ENCODE results near the gene MUTYH. TPM values are rescaled to one million over a fixed set of nuclear protein-coding genes. Genes with fewer than 3 reads are reported as not detected.

MUTYH gene
- total RNA-seq, 1 experiment from 2014 or later, result 40.8 TPM

DNA sequence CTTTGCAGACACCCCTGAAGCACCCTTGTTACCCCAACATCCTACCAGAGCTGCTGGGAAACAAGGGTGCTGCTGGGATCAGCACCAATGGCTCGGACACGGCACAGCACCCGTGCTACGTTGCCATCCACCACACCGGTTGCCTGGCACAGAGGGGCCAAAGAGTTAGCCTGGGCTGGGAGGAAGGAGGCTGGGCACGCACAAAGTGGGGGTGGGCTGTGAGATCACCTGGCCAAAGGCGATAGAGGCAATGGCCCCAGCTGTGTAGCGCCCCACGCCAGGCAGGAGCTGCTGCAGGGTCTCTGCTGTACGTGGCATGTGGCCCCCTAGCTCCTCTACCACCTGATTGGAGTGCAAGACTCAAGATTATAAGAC lies 7.9 kb downstream of the MUTYH start:
- intact Hi-C loops (cut with micrococcal nuclease; ENCODE audit: unreplicated experiment), result no loop called here
- Histone ChIP-seq H3K27me3 (ENCODE audit: control insufficient read depth, insufficient read depth, low read length) (no peaks in the 10 kb centered on the region), H3K36me3 (ENCODE audit: control insufficient read depth, insufficient read depth, low read length) (no peaks in the 10 kb centered on the region), H3K9me3 (ENCODE audit: control insufficient read depth, insufficient read depth, low read depth, low read length) (no peaks in the 10 kb centered on the region), H3K27ac (ENCODE audit: low read length) (no peak overlapping the region), H3K4me3 (ENCODE audit: low read depth in 2 of 2, low read length in 2 of 2) (no peak overlapping the region), H3K4me1 (ENCODE audit: control insufficient read depth, insufficient read depth, low read length) (peaks cover 14% of the 10 kb centered on the region)
- in situ Hi-C loops (cut with HindIII; ENCODE audit: low pct_unique_long_range_greater_than_20kb, low sequenced_read_pairs), result no loop called here
- ATAC-seq, result no peak
- no TSS peak for BruUV-seq (replicated peaks)
- ChIA-PET CTCF (no interaction called here), POLR2A (no interaction called here)
- no peak for DNase-seq (ENCODE audit: low read depth, low spot score)
- TF ChIP-seq SIN3A (IDR thresholded peaks at IDR 0.05; ENCODE audit: borderline replicate concordance, insufficient read depth, low read depth, low read length) (no peak), POLR2AphosphoS5 (IDR thresholded peaks at IDR 0.05; ENCODE audit: low read depth, low read length) (no peak), TCF7L2 (IDR thresholded peaks at IDR 0.05; ENCODE audit: low read depth, low read length) (no peak)
- TF ChIP-seq, protein P1, sequence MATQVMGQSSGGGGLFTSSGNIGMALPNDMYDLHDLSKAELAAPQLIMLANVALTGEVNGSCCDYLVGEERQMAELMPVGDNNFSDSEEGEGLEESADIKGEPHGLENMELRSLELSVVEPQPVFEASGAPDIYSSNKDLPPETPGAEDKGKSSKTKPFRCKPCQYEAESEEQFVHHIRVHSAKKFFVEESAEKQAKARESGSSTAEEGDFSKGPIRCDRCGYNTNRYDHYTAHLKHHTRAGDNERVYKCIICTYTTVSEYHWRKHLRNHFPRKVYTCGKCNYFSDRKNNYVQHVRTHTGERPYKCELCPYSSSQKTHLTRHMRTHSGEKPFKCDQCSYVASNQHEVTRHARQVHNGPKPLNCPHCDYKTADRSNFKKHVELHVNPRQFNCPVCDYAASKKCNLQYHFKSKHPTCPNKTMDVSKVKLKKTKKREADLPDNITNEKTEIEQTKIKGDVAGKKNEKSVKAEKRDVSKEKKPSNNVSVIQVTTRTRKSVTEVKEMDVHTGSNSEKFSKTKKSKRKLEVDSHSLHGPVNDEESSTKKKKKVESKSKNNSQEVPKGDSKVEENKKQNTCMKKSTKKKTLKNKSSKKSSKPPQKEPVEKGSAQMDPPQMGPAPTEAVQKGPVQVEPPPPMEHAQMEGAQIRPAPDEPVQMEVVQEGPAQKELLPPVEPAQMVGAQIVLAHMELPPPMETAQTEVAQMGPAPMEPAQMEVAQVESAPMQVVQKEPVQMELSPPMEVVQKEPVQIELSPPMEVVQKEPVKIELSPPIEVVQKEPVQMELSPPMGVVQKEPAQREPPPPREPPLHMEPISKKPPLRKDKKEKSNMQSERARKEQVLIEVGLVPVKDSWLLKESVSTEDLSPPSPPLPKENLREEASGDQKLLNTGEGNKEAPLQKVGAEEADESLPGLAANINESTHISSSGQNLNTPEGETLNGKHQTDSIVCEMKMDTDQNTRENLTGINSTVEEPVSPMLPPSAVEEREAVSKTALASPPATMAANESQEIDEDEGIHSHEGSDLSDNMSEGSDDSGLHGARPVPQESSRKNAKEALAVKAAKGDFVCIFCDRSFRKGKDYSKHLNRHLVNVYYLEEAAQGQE (IDR thresholded peaks at IDR 0.05; ENCODE audit: insufficient read depth in 1 of 2, low read depth in 2 of 2, low read length in 1 of 2), result no peak
- TF ChIP-seq, protein P2, sequence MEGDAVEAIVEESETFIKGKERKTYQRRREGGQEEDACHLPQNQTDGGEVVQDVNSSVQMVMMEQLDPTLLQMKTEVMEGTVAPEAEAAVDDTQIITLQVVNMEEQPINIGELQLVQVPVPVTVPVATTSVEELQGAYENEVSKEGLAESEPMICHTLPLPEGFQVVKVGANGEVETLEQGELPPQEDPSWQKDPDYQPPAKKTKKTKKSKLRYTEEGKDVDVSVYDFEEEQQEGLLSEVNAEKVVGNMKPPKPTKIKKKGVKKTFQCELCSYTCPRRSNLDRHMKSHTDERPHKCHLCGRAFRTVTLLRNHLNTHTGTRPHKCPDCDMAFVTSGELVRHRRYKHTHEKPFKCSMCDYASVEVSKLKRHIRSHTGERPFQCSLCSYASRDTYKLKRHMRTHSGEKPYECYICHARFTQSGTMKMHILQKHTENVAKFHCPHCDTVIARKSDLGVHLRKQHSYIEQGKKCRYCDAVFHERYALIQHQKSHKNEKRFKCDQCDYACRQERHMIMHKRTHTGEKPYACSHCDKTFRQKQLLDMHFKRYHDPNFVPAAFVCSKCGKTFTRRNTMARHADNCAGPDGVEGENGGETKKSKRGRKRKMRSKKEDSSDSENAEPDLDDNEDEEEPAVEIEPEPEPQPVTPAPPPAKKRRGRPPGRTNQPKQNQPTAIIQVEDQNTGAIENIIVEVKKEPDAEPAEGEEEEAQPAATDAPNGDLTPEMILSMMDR (IDR thresholded peaks at IDR 0.05), result no peak

DNA sequence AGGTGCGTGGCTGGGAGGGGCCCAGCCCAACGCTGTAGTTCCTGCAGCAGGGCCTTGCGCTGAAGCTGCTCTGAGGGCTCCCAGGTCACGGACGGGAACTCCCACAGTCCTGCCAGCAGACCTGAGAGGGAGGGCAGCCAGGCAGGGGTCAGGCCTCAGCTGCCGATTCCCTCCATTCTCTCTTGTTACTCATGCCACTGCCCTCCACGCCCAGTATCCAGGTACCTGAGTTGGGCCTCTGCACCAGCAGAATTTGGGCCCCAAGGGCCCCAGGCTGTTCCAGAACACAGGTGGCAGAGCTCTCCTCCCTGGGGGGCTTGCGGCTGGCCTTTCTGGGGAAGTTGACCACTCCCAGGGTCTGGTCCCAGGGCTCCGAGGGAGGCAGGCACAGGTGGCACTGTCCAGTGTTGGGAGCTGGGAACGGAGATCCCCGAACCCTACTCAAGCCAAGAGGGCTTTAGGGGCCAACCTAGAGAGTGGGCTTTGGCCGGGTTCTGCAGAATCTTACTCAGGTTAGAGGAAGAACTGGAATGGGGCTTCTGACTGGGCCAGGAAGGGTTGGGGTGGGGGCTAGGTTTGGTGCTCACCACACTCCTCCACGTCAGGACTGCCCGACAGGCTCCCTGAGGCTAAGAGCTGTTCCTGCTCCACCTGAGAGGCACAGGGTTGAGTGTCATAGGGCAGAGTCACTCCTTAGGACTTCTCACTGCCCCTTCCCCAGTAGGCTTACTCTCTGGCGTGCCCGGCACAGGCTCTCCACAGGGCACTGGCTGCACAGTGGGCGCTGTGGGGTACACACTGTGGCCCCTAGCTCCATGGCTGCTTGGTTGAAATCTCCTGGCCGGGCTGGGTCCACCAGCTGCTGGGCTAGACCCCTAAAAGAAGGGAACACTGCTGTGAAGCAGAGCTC lies 8.5 kb downstream of the MUTYH start:
- no peaks in the 10 kb centered on the region for H3K36me3 ChIP-seq (ENCODE audit: control insufficient read depth, insufficient read depth, low read length)
- intact Hi-C loops (cut with micrococcal nuclease; ENCODE audit: unreplicated experiment), result no loop called here
- POLR2A ChIA-PET, result no interaction called here

More for the DNA sequence above, 8.5 kb downstream of the MUTYH start:
- peaks cover 14% of the 10 kb centered on the region for H3K4me1 ChIP-seq (ENCODE audit: control insufficient read depth, insufficient read depth, low read length)
- H3K27me3 ChIP-seq (ENCODE audit: control insufficient read depth, insufficient read depth, low read length), result no peaks in the 10 kb centered on the region
- CTCF ChIA-PET, result no interaction called here
- TF ChIP-seq SIN3A (IDR thresholded peaks at IDR 0.05; ENCODE audit: borderline replicate concordance, insufficient read depth, low read depth, low read length) (no peak), TCF7L2 (IDR thresholded peaks at IDR 0.05; ENCODE audit: low read depth, low read length) (no peak), POLR2AphosphoS5 (IDR thresholded peaks at IDR 0.05; ENCODE audit: low read depth, low read length) (no peak)
- TF ChIP-seq, protein P2 (IDR thresholded peaks at IDR 0.05), result no peak
- TF ChIP-seq, protein P1 (IDR thresholded peaks at IDR 0.05; ENCODE audit: insufficient read depth in 1 of 2, low read depth in 2 of 2, low read length in 1 of 2), result no peak
- BruUV-seq (replicated peaks), result no TSS peak
- in situ Hi-C loops (cut with HindIII; ENCODE audit: low pct_unique_long_range_greater_than_20kb, low sequenced_read_pairs), result no loop called here
- ATAC-seq (no peak), DNase-seq (ENCODE audit: low read depth, low spot score) (no peak)
- H3K4me3 ChIP-seq (ENCODE audit: low read depth in 2 of 2, low read length in 2 of 2), result no peak overlapping the region
- H3K27ac ChIP-seq (ENCODE audit: low read length), result no peak overlapping the region
- H3K9me3 ChIP-seq (ENCODE audit: control insufficient read depth, insufficient read depth, low read depth, low read length), result no peaks in the 10 kb centered on the region
